HCT116 (cell line): ENCODE results near the gene MFGE8. TPM values are rescaled to one million over a fixed set of nuclear protein-coding genes. Genes with fewer than 3 reads are reported as not detected.

ENCODE experiments used
- ATAC-seq: fragments of 200-7000 bp; cut with Tn5 transposase; 2 replicates; pipeline ENCODE4 v1.9.1; 2020; ENCODE audit warnings: mild to moderate bottlenecking, moderate library complexity
- BruUV-seq: library from RNA; stranded (reverse); fragments of 400-500 nt; replicated peaks from 2 replicates; lab custom pipeline; 2021; lab: Mats Ljungman, UMichigan
- CTCF ChIA-PET: fragments of 300-600 bp; sonication (Branson Sonifier 250); formaldehyde crosslinking; loops from one replicate; lab custom pipeline; 2021; ENCODE audit warnings: antibody characterized with exemption; lab: Charles Lee
- POLR2A ChIA-PET: fragments of 300-600, 350-600 bp; sonication (Branson Sonifier 250); formaldehyde crosslinking; loops from one replicate; lab custom pipeline; 2021; ENCODE audit warnings: antibody characterized with exemption; lab: Charles Lee
- RAD21 ChIA-PET, 2 experiments: fragments of 300-600 bp; sonication (Branson Sonifier 250); formaldehyde crosslinking; loops; one replicate each; lab custom pipeline; 2023; ENCODE audit warnings: low total read pairs in 2 of 2; ENCODE audit not compliant: uncharacterized antibody in 2 of 2, unreplicated experiment in 2 of 2, low non-redundant PET in 1 of 2; lab: Charles Lee
- DNase-seq: peaks from one replicate; pipeline ENCODE4 v3.0.0-alpha.2; 2010; ENCODE audit warnings: low read depth, low spot score
- H2AFZ ChIP-seq: fragments of 200-600 bp; shearing (Covaris generic), sonication (generic); 2 replicates; pipeline ENCODE4 v1.6.1; 2017; ENCODE audit warnings: low read depth, mixed run types, mixed read lengths, antibody characterized with exemption, low read length; ENCODE audit not compliant: poor library complexity, severe bottlenecking
- H3K27ac ChIP-seq: 2 replicates; pipeline ENCODE4 v1.5.1; 2012; ENCODE audit warnings: low read depth, low read length
- H3K27me3 ChIP-seq: fragments of 200-600 bp; sonication (generic); 2 replicates; pipeline ENCODE4 v1.6.1; 2016; ENCODE audit warnings: mixed run types, low read length, mixed read lengths; ENCODE audit not compliant: insufficient read depth
- H3K36me3 ChIP-seq, 2 experiments: fragments of 200-500 bp in 1 of 2; fragments of 200-600 bp in 1 of 2; sonication (Bioruptor generic) in 1 of 2; sonication (generic) in 1 of 2; 2 replicates each; pipeline versions ENCODE4 v1.5.1 to v1.6.1; 2014 to 2016; ENCODE audit warnings: low read length in 2 of 2, inconsistent platforms in 1 of 2, mixed read lengths in 1 of 2, mixed run types in 1 of 2; ENCODE audit not compliant: insufficient read depth in 2 of 2, control insufficient read depth in 1 of 2
- H3K4me1 ChIP-seq, 2 experiments: fragments of 200-600 bp in 1 of 2; sonication (generic) in 1 of 2; 2 replicates each; pipeline versions ENCODE4 v1.5.1 to v1.6.1; 2012 to 2017; ENCODE audit warnings: low read length in 2 of 2, inconsistent platforms in 1 of 2, mild to moderate bottlenecking in 1 of 2, mixed read lengths in 1 of 2, mixed run types in 1 of 2, moderate library complexity in 1 of 2; ENCODE audit not compliant: insufficient read depth in 2 of 2, control insufficient read depth in 1 of 2
- H3K4me2 ChIP-seq: fragments of 200-600 bp; sonication (generic); 2 replicates; pipeline ENCODE4 v1.6.1; 2017; ENCODE audit warnings: mixed run types, low read length, mixed read lengths
- H3K4me3 ChIP-seq, 2 experiments: fragments of 200-600 bp in 1 of 2; sonication (generic) in 1 of 2; replicated peaks in 1 of 2; 2 replicates each; pipeline ENCODE4 v1.5.1; 2011 to 2016; ENCODE audit warnings: low read length in 2 of 2, control low read depth in 1 of 2, low read depth in 1 of 2, mild to moderate bottlenecking in 1 of 2, mixed read lengths in 1 of 2, mixed run types in 1 of 2
- H3K79me2 ChIP-seq: fragments of 200-600 bp; sonication (generic); 2 replicates; pipeline ENCODE4 v1.6.1; 2017; ENCODE audit warnings: mild to moderate bottlenecking, mixed run types, low read length, moderate library complexity, mixed read lengths; ENCODE audit not compliant: insufficient read depth
- H3K9ac ChIP-seq: fragments of 200-600 bp; sonication (generic); 2 replicates; pipeline ENCODE4 v1.6.1; 2016; ENCODE audit warnings: low read length, mixed read lengths
- H3K9me2 ChIP-seq: fragments of 200-600 bp; sonication (generic), shearing (Covaris generic); 2 replicates; pipeline ENCODE4 v1.6.1; 2017; ENCODE audit warnings: mixed run types, mild to moderate bottlenecking, moderate library complexity; ENCODE audit not compliant: insufficient read depth
- H3K9me3 ChIP-seq, 2 experiments: fragments of 200-500 bp in 1 of 2; fragments of 200-600 bp in 1 of 2; sonication (Bioruptor generic) in 1 of 2; sonication (generic) in 1 of 2; 2 replicates each; pipeline ENCODE4 v1.6.1; 2014 to 2017; ENCODE audit warnings: low read length in 2 of 2, mixed read lengths in 2 of 2, inconsistent platforms in 1 of 2, low read depth in 1 of 2, mild to moderate bottlenecking in 1 of 2, mixed run types in 1 of 2, moderate library complexity in 1 of 2; ENCODE audit not compliant: control insufficient read depth in 1 of 2, insufficient read depth in 1 of 2
- H4K20me1 ChIP-seq: fragments of 200-600 bp; sonication (generic), shearing (Covaris generic); 2 replicates; pipeline ENCODE4 v1.6.1; 2017; ENCODE audit warnings: mixed run types, mild to moderate bottlenecking, moderate library complexity; ENCODE audit not compliant: insufficient read depth
- CEBPB ChIP-seq: IDR thresholded peaks from 2 replicates; pipeline ENCODE4 v1.6.1; 2012; ENCODE audit warnings: low read depth
- ELF1 ChIP-seq: IDR thresholded peaks from 2 replicates; pipeline ENCODE4 v1.6.1; 2012; ENCODE audit warnings: low read depth, borderline replicate concordance
- JUND ChIP-seq: IDR thresholded peaks from 2 replicates; pipeline ENCODE4 v1.6.1; 2012
- MAX ChIP-seq: IDR thresholded peaks from 2 replicates; pipeline ENCODE4 v1.6.1; 2012
- POLR2A ChIP-seq: IDR thresholded peaks from 2 replicates; pipeline ENCODE4 v1.7.0; 2011; ENCODE audit warnings: borderline replicate concordance; ENCODE audit not compliant: insufficient read depth, insufficient read length; ENCODE audit errors: extremely low read depth
- POLR2AphosphoS5 ChIP-seq: IDR thresholded peaks from 2 replicates; pipeline ENCODE4 v1.6.1; 2011; ENCODE audit warnings: mild to moderate bottlenecking, low read depth, low read length, moderate library complexity
- RAD21 ChIP-seq: IDR thresholded peaks from 2 replicates; pipeline ENCODE4 v1.6.1; 2012; ENCODE audit warnings: low read depth, mild to moderate bottlenecking
- SIN3A ChIP-seq: IDR thresholded peaks from 2 replicates; pipeline ENCODE4 v1.6.1; 2012; ENCODE audit warnings: low read depth
- SP1 ChIP-seq: IDR thresholded peaks from 2 replicates; pipeline ENCODE4 v1.6.1; 2012; ENCODE audit warnings: low read depth
- TCF7L2 ChIP-seq: IDR thresholded peaks from 2 replicates; pipeline ENCODE4 v1.7.0; 2011; ENCODE audit warnings: borderline replicate concordance, inconsistent platforms; ENCODE audit not compliant: insufficient read depth, insufficient read length; ENCODE audit errors: extremely low read depth
- YY1 ChIP-seq: IDR thresholded peaks from 2 replicates; pipeline ENCODE4 v1.6.1; 2011; ENCODE audit warnings: low read length, low read depth, moderate library complexity, mild to moderate bottlenecking; ENCODE audit not compliant: insufficient replicate concordance; ENCODE audit errors: extremely low read depth
- ZBTB33 ChIP-seq: IDR thresholded peaks from 2 replicates; pipeline ENCODE4 v1.6.1; 2011; ENCODE audit warnings: mild to moderate bottlenecking, low read length, moderate library complexity; ENCODE audit not compliant: insufficient replicate concordance; ENCODE audit errors: extremely low read depth
- ZFX ChIP-seq: fragments of 450-650 bp; IDR thresholded peaks from 2 replicates; pipeline ENCODE4 v1.6.1; 2017
- ZNF274 ChIP-seq: fragments of 200-500 bp; sonication (Bioruptor generic); IDR thresholded peaks from 2 replicates; pipeline ENCODE4 v1.6.1; 2014; ENCODE audit warnings: mild to moderate bottlenecking, low read depth, low read length, inconsistent platforms
- intact Hi-C: fragments of 100-400 bp; cut with micrococcal nuclease; formaldehyde crosslinking; loops from 2 replicates; pipeline ENCODE4 v1.10.0; 2022
- total RNA-seq: library from RNA; stranded (reverse); gene quantifications from one replicate; pipeline ENCODE4 v1.2.1, GENCODE V29; 2021; ENCODE audit not compliant: unreplicated experiment
- TF ChIP-seq, protein P1 (sequence below): IDR thresholded peaks from 2 replicates; pipeline ENCODE4 v1.6.1; 2012
- TF ChIP-seq, protein P2 (sequence below), 3 experiments: fragments of 200-600 bp in 1 of 3; sonication (generic) in 1 of 3; IDR thresholded peaks in 2 of 3; conservative IDR thresholded peaks in 1 of 3; 2 replicates each; pipeline ENCODE4 v1.5.1; 2012 to 2017; ENCODE audit warnings: low read depth in 2 of 3, low read length in 2 of 3, antibody characterized with exemption in 1 of 3, borderline replicate concordance in 1 of 3, control low read depth in 1 of 3, mild to moderate bottlenecking in 1 of 3, mixed read lengths in 1 of 3, mixed run types in 1 of 3, moderate library complexity in 1 of 3; ENCODE audit not compliant: insufficient read depth in 1 of 3

MFGE8 gene
- total RNA-seq, 1 experiment from 2014 or later: 70.7 TPM

GRCh38 chr15:88882785-88883184 is 30.4 kb downstream of the MFGE8 start:
- Histone ChIP-seq H3K27me3 (no peaks in the 10 kb centered on the region), H3K36me3 (no peaks in the 10 kb centered on the region), H3K27ac (no peak overlapping the region), H4K20me1 (no peaks in the 10 kb centered on the region), H3K9me2 (no peaks in the 10 kb centered on the region), H3K79me2 (no peaks in the 10 kb centered on the region), H3K4me2 (peak overlapping the region; percentile 8; the same call in 1 of the 2 replicates), H3K4me3 (no peak overlapping the region), H2AFZ (no peak overlapping the region), H3K9me3 (no peaks in the 10 kb centered on the region), H3K4me1 (peaks cover 0 to 10% of the 10 kb centered on the region in 2 experiments; a peak in 2 of 4 replicates), H3K9ac (no peak overlapping the region)
- intact Hi-C loops: no loop called here
- BruUV-seq: no TSS peak
- DNase-seq (no peak), ATAC-seq (no peak)
- POLR2A ChIA-PET: interaction anchor here (1.0 to 1.6 kb wide), 2 partner anchors 12 to 13 kb away, joined by 3 to 4 read pairs; partner anchors contain the start of gene HAPLN3
- RAD21 ChIA-PET: no interaction called here
- CTCF ChIA-PET: interaction anchor here (0.8 to 1.7 kb wide), 3 partner anchors 12 to 15 kb away, joined by 3 to 4 read pairs (median 3); partner anchors contain the start of gene HAPLN3
- TF ChIP-seq RAD21: no peak
- TF ChIP-seq ZFX: no peak
- TF ChIP-seq TCF7L2: no peak
- no peak for TF ChIP-seq POLR2AphosphoS5
- TF ChIP-seq YY1: no peak

DNA sequence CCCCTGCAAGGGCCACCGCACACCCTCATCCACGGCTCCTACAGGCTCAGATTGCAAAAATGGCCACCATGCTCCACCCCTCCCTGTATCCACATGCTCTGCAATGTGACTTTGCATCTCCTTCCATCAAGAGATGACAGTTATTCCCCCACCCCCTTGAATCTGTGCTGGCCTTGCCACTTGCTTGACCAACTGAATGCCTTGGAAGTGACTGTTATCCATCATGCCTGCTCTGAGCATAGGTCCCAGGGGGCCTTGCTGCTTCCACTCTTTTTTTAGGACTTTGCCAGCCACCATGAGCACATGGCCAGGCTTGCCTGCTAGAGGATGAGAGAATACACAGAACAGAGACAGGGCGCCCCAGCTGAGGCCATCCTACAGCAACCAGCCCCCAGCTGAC is 31.4 kb downstream of the MFGE8 start:
- ChIA-PET RAD21 (no interaction called here), POLR2A (interaction anchor here (1.0 kb wide), 1 partner anchor 13 kb away, joined by 3 read pairs; the partner anchor contains the start of gene HAPLN3), CTCF (interaction anchor here (1.7 kb wide), 1 partner anchor 13 kb away, joined by 4 read pairs; no protein-coding TSS in a partner anchor)
- H3K27me3 ChIP-seq: no peaks in the 10 kb centered on the region
- no peak for ATAC-seq
- H3K4me1 ChIP-seq: peaks cover 0 to 10% of the 10 kb centered on the region in 2 experiments; a peak in 2 of 4 replicates
- no peaks in the 10 kb centered on the region for H3K36me3 ChIP-seq
- H3K9me3 ChIP-seq: no peaks in the 10 kb centered on the region
- intact Hi-C loops: no loop called here
- no TSS peak for BruUV-seq
- H3K9ac ChIP-seq: no peak overlapping the region
- no peaks in the 10 kb centered on the region for H3K9me2 ChIP-seq
- no peak overlapping the region for H2AFZ ChIP-seq
- no peak overlapping the region for H3K4me3 ChIP-seq
- DNase-seq: no peak
- H3K27ac ChIP-seq: no peak overlapping the region
- H3K4me2 ChIP-seq: no peak overlapping the region
- no peaks in the 10 kb centered on the region for H3K79me2 ChIP-seq
- no peaks in the 10 kb centered on the region for H4K20me1 ChIP-seq
- TF ChIP-seq SIN3A (no peak), JUND (no peak), POLR2A (no peak), ZBTB33 (no peak), ELF1 (no peak), TCF7L2 (no peak), SP1 (no peak), CEBPB (no peak), MAX (no peak), POLR2AphosphoS5 (no peak), ZNF274 (no peak)
- TF ChIP-seq, protein P1, sequence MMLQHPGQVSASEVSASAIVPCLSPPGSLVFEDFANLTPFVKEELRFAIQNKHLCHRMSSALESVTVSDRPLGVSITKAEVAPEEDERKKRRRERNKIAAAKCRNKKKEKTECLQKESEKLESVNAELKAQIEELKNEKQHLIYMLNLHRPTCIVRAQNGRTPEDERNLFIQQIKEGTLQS: no peak
- TF ChIP-seq, protein P2, sequence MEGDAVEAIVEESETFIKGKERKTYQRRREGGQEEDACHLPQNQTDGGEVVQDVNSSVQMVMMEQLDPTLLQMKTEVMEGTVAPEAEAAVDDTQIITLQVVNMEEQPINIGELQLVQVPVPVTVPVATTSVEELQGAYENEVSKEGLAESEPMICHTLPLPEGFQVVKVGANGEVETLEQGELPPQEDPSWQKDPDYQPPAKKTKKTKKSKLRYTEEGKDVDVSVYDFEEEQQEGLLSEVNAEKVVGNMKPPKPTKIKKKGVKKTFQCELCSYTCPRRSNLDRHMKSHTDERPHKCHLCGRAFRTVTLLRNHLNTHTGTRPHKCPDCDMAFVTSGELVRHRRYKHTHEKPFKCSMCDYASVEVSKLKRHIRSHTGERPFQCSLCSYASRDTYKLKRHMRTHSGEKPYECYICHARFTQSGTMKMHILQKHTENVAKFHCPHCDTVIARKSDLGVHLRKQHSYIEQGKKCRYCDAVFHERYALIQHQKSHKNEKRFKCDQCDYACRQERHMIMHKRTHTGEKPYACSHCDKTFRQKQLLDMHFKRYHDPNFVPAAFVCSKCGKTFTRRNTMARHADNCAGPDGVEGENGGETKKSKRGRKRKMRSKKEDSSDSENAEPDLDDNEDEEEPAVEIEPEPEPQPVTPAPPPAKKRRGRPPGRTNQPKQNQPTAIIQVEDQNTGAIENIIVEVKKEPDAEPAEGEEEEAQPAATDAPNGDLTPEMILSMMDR (IDR thresholded peaks at IDR 0.05 in 2 of 3, conservative IDR thresholded peaks at IDR 0.05 in 1 of 3; ENCODE audit: borderline replicate concordance in 1 of 3, insufficient read depth in 1 of 3, low read depth in 2 of 3, low read length in 2 of 3): no peak
